Measurements from ENCODE around the gene HDAC8.

DNA sequence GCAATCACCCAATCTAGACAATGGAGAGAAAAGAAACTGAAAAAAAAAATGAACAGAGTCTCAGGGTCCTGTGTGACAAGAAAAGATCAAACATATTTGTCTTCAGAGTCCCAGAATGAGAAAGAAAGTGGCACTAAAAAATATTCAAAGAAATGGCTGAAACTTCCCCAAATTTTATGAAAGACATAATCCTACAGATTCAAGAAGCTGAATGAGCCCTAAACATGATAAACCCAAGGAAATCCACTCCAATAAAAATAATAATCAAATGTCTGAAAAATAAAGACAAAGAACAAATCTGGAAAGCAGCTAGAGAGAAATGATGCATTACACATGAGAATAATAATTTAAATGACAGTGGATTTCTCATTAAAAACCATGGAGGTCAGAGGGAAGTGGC lies 136.6 kb downstream of the HDAC8 start:
- TF ChIP-seq EP300 (conservative IDR thresholded peaks at IDR 0.05; ENCODE audit: poor library complexity, severe bottlenecking) (no peak), CTCF (IDR thresholded peaks at IDR 0.05; ENCODE audit: poor library complexity, severe bottlenecking) (no peak), EZH2 (IDR thresholded peaks at IDR 0.05; ENCODE audit: borderline replicate concordance, insufficient read depth, low read length, poor library complexity, severe bottlenecking) (no peak), POLR2AphosphoS5 (IDR thresholded peaks at IDR 0.05) (no peak), RAD21 (conservative IDR thresholded peaks at IDR 0.05) (no peak), TAF1 (IDR thresholded peaks at IDR 0.05; ENCODE audit: low read depth) (no peak), MXI1 (conservative IDR thresholded peaks at IDR 0.05; ENCODE audit: poor library complexity, severe bottlenecking) (no peak), REST (IDR thresholded peaks at IDR 0.05; ENCODE audit: borderline replicate concordance) (no peak)

All from neural cell (in vitro differentiated cells).